Measurements from ENCODE around the gene GALNT14. TPM values are rescaled to one million over a fixed set of nuclear protein-coding genes. Genes with fewer than 3 reads are reported as not detected.

Gene GALNT14
- total and polyA plus RNA-seq, 8 donors, result 1.5 to 8.3 (median 5.3) TPM

GRCh38 chr2:31136732-31137131, 1.5 kb downstream of the GALNT14 start:
- intact Hi-C loops (cut with DNase I), result no loop called here
- no peak for TF ChIP-seq CTCF (IDR thresholded peaks at IDR 0.05)
- no peaks in the 10 kb centered on the region for H3K9me3 ChIP-seq
- peaks cover 7 to 21% of the 10 kb centered on the region in 2 donors for H3K4me1 ChIP-seq
- H3K27me3 ChIP-seq, result peaks cover 34 to 63% of the 10 kb centered on the region in 2 donors
- ATAC-seq (no peak), DNase-seq (no peak)
- no peaks in the 10 kb centered on the region for H3K36me3 ChIP-seq
- peak overlapping the region in 1 of 2 donors; percentile 46 for H3K4me3 ChIP-seq
- no peak overlapping the region for H3K27ac ChIP-seq

- peaks cover 7 to 21% of the 10 kb centered on the region in 2 donors for H3K4me1 ChIP-seq
- no peaks in the 10 kb centered on the region for H3K36me3 ChIP-seq
- H3K27ac ChIP-seq, result no peak overlapping the region
- peaks cover 34 to 63% of the 10 kb centered on the region in 2 donors for H3K27me3 ChIP-seq
- no peaks in the 10 kb centered on the region for H3K9me3 ChIP-seq
- intact Hi-C loops (cut with DNase I), result no loop called here
- no peak for TF ChIP-seq CTCF (IDR thresholded peaks at IDR 0.05)
- no peak for ATAC-seq
- H3K4me3 ChIP-seq, result no peak overlapping the region
- no peak for DNase-seq
Observed at GRCh38 chr2:31136000-31136399, 2.2 kb downstream of the GALNT14 start.

- no peak overlapping the region for H3K4me3 ChIP-seq
- intact Hi-C loops (cut with DNase I), result no loop called here
- H3K4me1 ChIP-seq, result peaks cover 7 to 21% of the 10 kb centered on the region in 2 donors
- no peak overlapping the region for H3K27ac ChIP-seq
- no peaks in the 10 kb centered on the region for H3K36me3 ChIP-seq
- H3K9me3 ChIP-seq, result no peaks in the 10 kb centered on the region
- no peak for DNase-seq
- peaks cover 34 to 57% of the 10 kb centered on the region in 2 donors for H3K27me3 ChIP-seq
- no peak for ATAC-seq
- TF ChIP-seq CTCF (IDR thresholded peaks at IDR 0.05), result no peak
Observed at GRCh38 chr2:31134480-31134879, 3.8 kb downstream of the GALNT14 start.

GRCh38 chr2:31132786-31133185, 5.5 kb downstream of the GALNT14 start:
- peaks cover 24 to 40% of the 10 kb centered on the region in 2 donors for H3K27me3 ChIP-seq
- intact Hi-C loops (cut with DNase I), result no loop called here
- no peaks in the 10 kb centered on the region for H3K9me3 ChIP-seq
- ATAC-seq (no peak), DNase-seq (no peak)
- no peaks in the 10 kb centered on the region for H3K36me3 ChIP-seq
- no peak overlapping the region for H3K27ac ChIP-seq
- TF ChIP-seq CTCF (IDR thresholded peaks at IDR 0.05), result no peak
- peaks cover 3 to 12% of the 10 kb centered on the region in 2 donors for H3K4me1 ChIP-seq
- no peak overlapping the region for H3K4me3 ChIP-seq

GRCh38 chr2:31131871-31132270, 6.4 kb downstream of the GALNT14 start:
- no peaks in the 10 kb centered on the region for H3K9me3 ChIP-seq
- peaks cover 15 to 31% of the 10 kb centered on the region in 2 donors for H3K27me3 ChIP-seq
- no peak overlapping the region for H3K27ac ChIP-seq
- H3K4me1 ChIP-seq, result peaks cover 0 to 2% of the 10 kb centered on the region in 2 donors
- no peak for ATAC-seq
- DNase-seq, result no peak
- TF ChIP-seq CTCF (IDR thresholded peaks at IDR 0.05), result no peak
- H3K4me3 ChIP-seq, result no peak overlapping the region
- H3K36me3 ChIP-seq, result no peaks in the 10 kb centered on the region
- intact Hi-C loops (cut with DNase I), result no loop called here
